ENCODE measurements around the gene COX17. TPM values are rescaled to one million over a fixed set of nuclear protein-coding genes. Genes with fewer than 3 reads are reported as not detected.

The COX17 gene, protein sequence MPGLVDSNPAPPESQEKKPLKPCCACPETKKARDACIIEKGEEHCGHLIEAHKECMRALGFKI
- total RNA-seq (100 to 1,000 TPM in 3 of 9 donors, 10 to 100 TPM in 6; 38.3 to 144 (median 86.5) TPM), polyA plus RNA-seq (100 to 1,000 TPM; 253 to 555 (median 406) TPM)
- long read RNA-seq, donor 1, transcript COX17-201 (3 exons, 684 nt) = major isoform, 239 of 266 reads
- long read RNA-seq, donor 1, partial matches to known transcripts = 0 of 266 reads
- long read RNA-seq, donor 1, other reads (novel, unspliced or antisense) = 23 of 266 reads
- long read RNA-seq, donor 2, transcript COX17-201 (3 exons, 684 nt) = major isoform, 167 of 184 reads
- long read RNA-seq, donor 2, partial matches to known transcripts = 0 of 184 reads
- long read RNA-seq, donor 2, other reads (novel, unspliced or antisense) = 14 of 184 reads
- long read RNA-seq, donor 3, transcript COX17-201 (3 exons, 684 nt) = major isoform, 164 of 193 reads
- long read RNA-seq, donor 3, partial matches to known transcripts = 6 of 193 reads
- long read RNA-seq, donor 3, other reads (novel, unspliced or antisense) = 18 of 193 reads
- long read RNA-seq, donor 4, transcript COX17-201 (3 exons, 684 nt) = major isoform, 362 of 384 reads
- long read RNA-seq, donor 4, partial matches to known transcripts = 4 of 384 reads
- long read RNA-seq, donor 4, other reads (novel, unspliced or antisense) = 17 of 384 reads
- long read RNA-seq, donor 5, transcript COX17-201 (3 exons, 684 nt) = major isoform, 221 of 247 reads
- long read RNA-seq, donor 5, partial matches to known transcripts = 4 of 247 reads
- long read RNA-seq, donor 5, other reads (novel, unspliced or antisense) = 15 of 247 reads
- long read RNA-seq, donor 6, transcript COX17-201 (3 exons, 684 nt) = major isoform, 244 of 260 reads
- long read RNA-seq, donor 6, partial matches to known transcripts = 0 of 260 reads
- long read RNA-seq, donor 6, other reads (novel, unspliced or antisense) = 15 of 260 reads
- long read RNA-seq, donor 7, transcript COX17-201 (3 exons, 684 nt) = major isoform, 102 of 121 reads
- long read RNA-seq, donor 7, partial matches to known transcripts = 0 of 121 reads
- long read RNA-seq, donor 7, other reads (novel, unspliced or antisense) = 13 of 121 reads
- long read RNA-seq, donor 8, transcript COX17-201 (3 exons, 684 nt) = major isoform, 163 of 186 reads
- long read RNA-seq, donor 8, partial matches to known transcripts = 0 of 186 reads
- long read RNA-seq, donor 8, other reads (novel, unspliced or antisense) = 19 of 186 reads
- long read RNA-seq, donor 9, transcript COX17-201 (3 exons, 684 nt) = major isoform, 137 of 165 reads
- long read RNA-seq, donor 9, transcript COX17-207 (2 exons, 565 nt) = minor isoform, 5 of 165 reads
- long read RNA-seq, donor 9, partial matches to known transcripts = 0 of 165 reads
- long read RNA-seq, donor 9, other reads (novel, unspliced or antisense) = 22 of 165 reads
- long read RNA-seq, donor 10, transcript COX17-201 (3 exons, 684 nt) = major isoform, 64 of 75 reads
- long read RNA-seq, donor 10, partial matches to known transcripts = 0 of 75 reads
- long read RNA-seq, donor 10, other reads (novel, unspliced or antisense) = 6 of 75 reads

DNA sequence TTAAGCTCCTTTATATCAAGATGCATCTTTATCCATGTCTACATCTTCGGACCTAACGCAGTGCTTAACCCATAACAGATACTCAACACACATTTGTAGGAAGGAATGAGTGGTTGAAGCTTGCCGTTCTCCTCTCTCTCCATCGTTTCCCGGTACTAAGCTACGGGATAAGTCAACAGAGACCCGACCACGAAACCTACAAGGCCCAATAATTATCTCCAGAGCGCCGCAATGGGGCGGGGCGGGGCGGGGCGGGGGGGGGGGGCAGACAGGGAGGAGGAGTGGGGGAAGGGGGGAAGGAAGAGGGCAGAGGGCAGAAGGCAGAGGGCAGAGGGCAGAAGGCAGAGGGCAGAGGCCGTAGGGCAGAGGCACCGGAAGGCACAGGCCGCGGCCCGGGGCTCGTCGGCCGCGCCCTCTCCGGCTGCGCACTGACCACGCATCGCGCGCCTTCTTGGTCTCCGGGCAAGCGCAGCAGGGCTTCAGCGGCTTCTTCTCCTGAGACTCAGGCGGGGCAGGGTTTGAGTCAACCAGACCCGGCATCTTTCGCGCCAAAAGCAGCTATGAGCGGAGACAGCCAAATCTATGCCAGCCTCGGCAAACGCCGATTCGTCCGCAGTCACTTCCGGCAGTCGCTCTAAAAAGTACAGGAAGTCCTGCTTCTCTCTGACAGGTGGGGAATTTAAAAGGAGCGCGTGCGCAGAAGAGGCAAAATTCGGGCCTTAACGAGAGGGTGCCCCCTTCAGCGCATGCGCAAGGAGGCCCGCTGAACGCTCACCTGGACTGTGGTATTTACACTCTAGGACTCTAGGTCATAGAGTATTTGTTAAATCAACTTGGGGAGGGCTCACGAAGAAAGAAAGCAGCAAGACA is at the start of gene COX17:
COX17 (minus strand) TSS at position 636 of the 870 bp plus-strand sequence; CDS start at position 540, 96 bp downstream.
- peak within 1 kb of the TSS; percentile 88 to 97 (median 93) for H3K27ac ChIP-seq
- no peaks in the 10 kb centered on the region for H3K27me3 ChIP-seq
- WGBS, 4 donors = 0 to 1% (median 1%) methylated on average over 21 to 54 of the region's 54 CpGs
- TF ChIP-seq POLR2A (IDR thresholded peaks at IDR 0.05) (peak; percentile 73 to 83), CTCF (IDR thresholded peaks at IDR 0.05) (peak in 1 of 6 experiments; percentile 14)
- H3K4me1 ChIP-seq (replicated peaks in 1 of 2) = peaks cover 8 to 29% of the 10 kb centered on the region in 2 donors
- peaks cover 0 to 21% of the 10 kb centered on the region in 2 donors for H3K36me3 ChIP-seq (replicated peaks in 1 of 2)
- H3K9me3 ChIP-seq (replicated peaks in 1 of 3) = no peaks in the 10 kb centered on the region
- DNase-seq = peak; percentile 94 to 99 (median 97)
- intact Hi-C loops (cut with DNase I) = loop anchor here in 1 of 2 donors (10.0 kb wide), 1 partner anchor 72 kb away; no protein-coding TSS in a partner anchor
- peak within 1 kb of the TSS in 3 of 4 donors; percentile 14 to 83 (median 67) for H3K4me3 ChIP-seq

- intact Hi-C loops (cut with DNase I) = no loop called here
- Histone ChIP-seq H3K36me3 (replicated peaks in 1 of 2) (no peaks in the 10 kb centered on the region), H3K27me3 (no peaks in the 10 kb centered on the region), H3K9me3 (replicated peaks in 1 of 3) (no peaks in the 10 kb centered on the region), H3K4me3 (no peak overlapping the region), H3K27ac (no peak overlapping the region), H3K4me1 (replicated peaks in 1 of 2) (no peaks in the 10 kb centered on the region)
- WGBS, 4 donors = 71 to 88% (median 85%) methylated on average over 2 of the region's 2 CpGs
- DNase-seq = no peak
- TF ChIP-seq POLR2A (IDR thresholded peaks at IDR 0.05) = no peak
- TF ChIP-seq CTCF (IDR thresholded peaks at IDR 0.05) = no peak
These were observed 49.7 kb upstream of the COX17 start for GRCh38 chr3:119726909-119727308.

GRCh38 chr3:119723022-119723421 is 45.8 kb upstream of the COX17 start:
- Histone ChIP-seq H3K9me3 (replicated peaks in 1 of 3) (no peaks in the 10 kb centered on the region), H3K27me3 (no peaks in the 10 kb centered on the region), H3K4me1 (replicated peaks in 1 of 2) (no peaks in the 10 kb centered on the region), H3K4me3 (no peak overlapping the region), H3K27ac (no peak overlapping the region), H3K36me3 (replicated peaks in 1 of 2) (no peaks in the 10 kb centered on the region)
- intact Hi-C loops (cut with DNase I) = no loop called here
- TF ChIP-seq POLR2A (IDR thresholded peaks at IDR 0.05) = no peak
- peak in 1 of 6 experiments; percentile 4 for TF ChIP-seq CTCF (IDR thresholded peaks at IDR 0.05)
- 67 to 76% (median 70%) methylated on average over 2 of the region's 2 CpGs for WGBS, 4 donors
- no peak for DNase-seq

Measured in adrenal gland (tissue), 19 donors.